B cell (primary cell): ENCODE data around the gene OXSR1. TPM values are rescaled to one million over a fixed set of nuclear protein-coding genes. Genes with fewer than 3 reads are reported as not detected.

Experiments used
- ATAC-seq: fragments of 200-7000 bp; cut with Tn5 transposase; one replicate; pipeline ENCODE4 v1.10.0; 2021; ENCODE audit warnings: low read depth, mild to moderate bottlenecking, moderate number of reproducible peaks, moderate library complexity
- CTCF ChIA-PET: fragments of 350-600 bp; sonication (Branson Sonifier 250); formaldehyde crosslinking; loops from one replicate; lab custom pipeline; 2021; ENCODE audit warnings: antibody characterized with exemption, inconsistent platforms; lab: Charles Lee
- POLR2A ChIA-PET: fragments of 350-600 bp; sonication (Branson Sonifier 250); formaldehyde crosslinking; loops from one replicate; lab custom pipeline; 2021; ENCODE audit warnings: antibody characterized with exemption; lab: Charles Lee
- DNase-seq: peaks from one replicate; pipeline ENCODE4 v3.0.0; 2013
- H2AFZ ChIP-seq: 2 replicates; pipeline ENCODE4 v1.6.1; 2012; ENCODE audit warnings: mild to moderate bottlenecking, low read depth, low read length; ENCODE audit not compliant: insufficient read depth, poor library complexity, severe bottlenecking
- H3K27ac ChIP-seq, 2 donors: 1 replicate in 1 of 2; 2 replicates in 1 of 2; pipeline ENCODE4 v1.5.1; 2012 to 2013; ENCODE audit warnings: low read length in 2 of 2, mild to moderate bottlenecking in 2 of 2, moderate library complexity in 1 of 2
- H3K27me3 ChIP-seq, 4 experiments: fragments of 200-600 bp in 1 of 4; sonication (generic) in 1 of 4; replicated peaks in 1 of 4; 1 replicate in 2 of 4; 2 replicates in 2 of 4; pipeline versions ENCODE4 v1.6.1 to v1.7.0; 2013 to 2016; ENCODE audit warnings: low read length in 3 of 4, mild to moderate bottlenecking in 2 of 4, mixed read lengths in 1 of 4, moderate library complexity in 1 of 4; ENCODE audit not compliant: insufficient read depth in 4 of 4, control insufficient read depth in 3 of 4; ENCODE audit errors: control extremely low read depth in 1 of 4
- H3K36me3 ChIP-seq, 2 experiments: replicated peaks in 1 of 2; 1 replicate in 1 of 2; 2 replicates in 1 of 2; pipeline versions ENCODE4 v1.6.1 to v1.7.1; 2013; ENCODE audit warnings: low read length in 1 of 2; ENCODE audit not compliant: insufficient read depth in 2 of 2, control insufficient read depth in 1 of 2; ENCODE audit errors: control extremely low read depth in 1 of 2, extremely low read depth in 1 of 2
- H3K4me1 ChIP-seq, 2 donors: fragments of 200-600 bp in 1 of 2; sonication (generic) in 1 of 2; 1 replicate in 1 of 2; 2 replicates in 1 of 2; pipeline versions ENCODE4 v1.5.1 to v1.6.1; 2013 to 2017; ENCODE audit warnings: low read length in 2 of 2; ENCODE audit not compliant: control insufficient read depth in 2 of 2, insufficient read depth in 2 of 2
- H3K4me2 ChIP-seq: replicated peaks from 2 replicates; pipeline ENCODE3; 2012; ENCODE audit warnings: mild to moderate bottlenecking, low read depth, low read length; ENCODE audit not compliant: poor library complexity, severe bottlenecking
- H3K4me3 ChIP-seq, 5 experiments: fragments of 200-600 bp in 1 of 5; sonication (generic) in 1 of 5; 1 replicate in 3 of 5; 2 replicates in 2 of 5; pipeline versions ENCODE4 v1.5.1 to v1.7.0; 2011 to 2016; ENCODE audit warnings: low read length in 4 of 5, mild to moderate bottlenecking in 4 of 5, low read depth in 2 of 5, control low read depth in 1 of 5, moderate library complexity in 1 of 5; ENCODE audit not compliant: insufficient read depth in 1 of 5; ENCODE audit errors: control extremely low read depth in 1 of 5, extremely low read depth in 1 of 5
- H3K79me2 ChIP-seq: fragments of 200-600 bp; sonication (generic); one replicate; pipeline ENCODE4 v1.6.0; 2016; ENCODE audit warnings: low read length; ENCODE audit not compliant: control insufficient read depth, insufficient read depth
- H3K9ac ChIP-seq: fragments of 200-600 bp; sonication (generic); 2 replicates; pipeline ENCODE4 v1.6.1; 2017; ENCODE audit warnings: mild to moderate bottlenecking, low read length, moderate library complexity
- H3K9me3 ChIP-seq, 3 donors: one replicate each; pipeline versions ENCODE4 v1.6.1 to v1.7.1; 2013; ENCODE audit warnings: low read length in 2 of 3; ENCODE audit not compliant: control insufficient read depth in 2 of 3, insufficient read depth in 1 of 3; ENCODE audit errors: control extremely low read depth in 1 of 3
- H4K20me1 ChIP-seq: 2 replicates; pipeline ENCODE4 v1.6.0; 2012; ENCODE audit warnings: mild to moderate bottlenecking, low read length; ENCODE audit not compliant: insufficient read depth, control insufficient read depth, poor library complexity, severe bottlenecking
- H3K27ac Mint-ChIP-seq: one replicate; pipeline ENCODE4 v1.8.0; 2021; ENCODE audit warnings: mixed read lengths
- H3K27me3 Mint-ChIP-seq: one replicate; pipeline ENCODE4 v1.8.0; 2021; ENCODE audit warnings: mixed read lengths
- H3K4me1 Mint-ChIP-seq: one replicate; pipeline ENCODE4 v1.8.0; 2021; ENCODE audit warnings: mixed read lengths
- H3K4me3 Mint-ChIP-seq: one replicate; pipeline ENCODE4 v1.8.0; 2021; ENCODE audit warnings: mixed read lengths
- H3K9me3 Mint-ChIP-seq: one replicate; pipeline ENCODE4 v1.8.0; 2022; ENCODE audit warnings: mixed read lengths; ENCODE audit not compliant: insufficient read depth
- EZH2 ChIP-seq: IDR thresholded peaks from 2 replicates; pipeline ENCODE4 v1.6.1; 2012; ENCODE audit warnings: borderline replicate concordance, low read depth, mild to moderate bottlenecking, moderate library complexity, low read length; ENCODE audit not compliant: insufficient read depth, poor library complexity, severe bottlenecking
- WGBS: methylation state at CpG from one replicate; pipeline ENCODE4 v1.1.5; 2013; ENCODE audit warnings: missing lambda C conversion rate; ENCODE audit not compliant: insufficient coverage; 5-methylcytosine and 5-hydroxymethylcytosine counted together
- intact Hi-C: fragments of 100-400 bp; cut with micrococcal nuclease; formaldehyde crosslinking; loops from one replicate; pipeline ENCODE4 v1.10.0; 2022
- polyA plus RNA-seq: library from polyadenylated mRNA; depleted of rRNA; stranded (reverse); fragments of >200 nt; gene quantifications from 2 replicates; pipeline ENCODE4 v1.2.3, GENCODE V29; 2012
- total RNA-seq, 2 donors: library from RNA; stranded (reverse); fragments of 120-200 nt in 1 of 2; gene quantifications; 1 replicate in 1 of 2; 2 replicates in 1 of 2; pipeline versions ENCODE4 v1.2.3 to v1.2.4, GENCODE V29; 2013 to 2022
- TF ChIP-seq, protein P1 (sequence below): fragments of 200-600 bp; IDR thresholded peaks from one replicate; pipeline ENCODE4 v1.8.0; 2022; ENCODE audit warnings: antibody characterized with exemption, mild to moderate bottlenecking

OXSR1 gene
- total and polyA plus RNA-seq, 2 donors (not counting 1 experiment from before 2014, with no cell fraction given) = 15.5 to 41.5 TPM

DNA sequence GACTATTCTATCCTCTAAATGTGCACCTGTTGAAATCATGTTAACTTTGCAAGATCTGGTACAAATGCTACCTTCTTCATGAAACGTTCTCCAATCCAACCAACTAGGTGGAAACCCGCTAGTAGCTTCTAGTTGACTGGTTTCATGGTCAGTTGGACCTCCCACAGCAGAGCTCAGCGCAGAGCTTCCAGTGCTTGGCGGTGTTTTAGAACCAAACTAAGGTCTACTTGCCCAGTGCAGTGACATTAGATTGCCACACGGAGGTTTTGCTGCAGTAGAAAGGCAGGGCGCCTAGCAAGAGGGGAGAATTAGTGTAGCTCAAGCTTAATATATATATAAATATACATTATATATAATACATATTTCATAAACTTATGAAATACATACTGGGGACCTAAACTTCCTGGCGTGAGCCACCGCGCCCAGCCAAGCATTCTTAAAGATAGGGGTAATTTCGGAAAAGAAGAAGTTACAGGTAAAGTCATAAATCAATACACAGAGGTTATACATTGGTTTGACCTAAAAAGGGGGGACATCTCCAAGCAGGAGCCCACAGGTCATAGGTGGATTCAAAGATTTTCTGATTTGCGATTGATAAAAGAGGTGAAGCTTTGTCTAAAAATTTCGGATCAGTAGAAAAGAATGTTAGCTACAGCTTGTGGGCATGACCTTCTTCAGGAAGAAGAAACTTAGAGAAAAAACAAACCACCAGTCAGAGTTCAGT lies 2.1 kb upstream of the OXSR1 start:
- ChIA-PET CTCF (interaction anchor here (0.8 to 4.3 kb wide), 4 partner anchors 9 to 189 kb away, joined by 3 to 41 read pairs (median 5); partner anchors contain the start of genes ACAA1, MYD88 and XYLB), POLR2A (interaction anchor here (4.9 kb wide), 1 partner anchor 25 kb away, joined by 75 read pairs; the partner anchor contains the start of genes ACAA1 and MYD88)
- intact Hi-C loops = loop anchor here (1.0 to 10.0 kb wide), 2 partner anchors 14 to 892 kb away; partner anchors contain the start of genes SCN11A and WDR48
- no peak for ATAC-seq
- Histone ChIP-seq H3K4me1 (peaks cover 23 to 28% of the 10 kb centered on the region in 2 donors), H3K4me3 (no peak overlapping the region), H3K36me3 (no peaks in the 10 kb centered on the region), H3K27ac (peak overlapping the region in 1 of 2 donors; percentile 98), H3K4me2 (no peak overlapping the region), H4K20me1 (peaks cover 13% of the 10 kb centered on the region), H2AFZ (no peak overlapping the region), H3K9ac (no peak overlapping the region), H3K27me3 (no peaks in the 10 kb centered on the region), H3K79me2 (peaks cover 29% of the 10 kb centered on the region), H3K9me3 (no peaks in the 10 kb centered on the region)
- peak; percentile 36 for DNase-seq
- peak overlapping the region; percentile 94 for H3K4me3 Mint-ChIP-seq
- TF ChIP-seq EZH2 = no peak
- TF ChIP-seq, protein P1, sequence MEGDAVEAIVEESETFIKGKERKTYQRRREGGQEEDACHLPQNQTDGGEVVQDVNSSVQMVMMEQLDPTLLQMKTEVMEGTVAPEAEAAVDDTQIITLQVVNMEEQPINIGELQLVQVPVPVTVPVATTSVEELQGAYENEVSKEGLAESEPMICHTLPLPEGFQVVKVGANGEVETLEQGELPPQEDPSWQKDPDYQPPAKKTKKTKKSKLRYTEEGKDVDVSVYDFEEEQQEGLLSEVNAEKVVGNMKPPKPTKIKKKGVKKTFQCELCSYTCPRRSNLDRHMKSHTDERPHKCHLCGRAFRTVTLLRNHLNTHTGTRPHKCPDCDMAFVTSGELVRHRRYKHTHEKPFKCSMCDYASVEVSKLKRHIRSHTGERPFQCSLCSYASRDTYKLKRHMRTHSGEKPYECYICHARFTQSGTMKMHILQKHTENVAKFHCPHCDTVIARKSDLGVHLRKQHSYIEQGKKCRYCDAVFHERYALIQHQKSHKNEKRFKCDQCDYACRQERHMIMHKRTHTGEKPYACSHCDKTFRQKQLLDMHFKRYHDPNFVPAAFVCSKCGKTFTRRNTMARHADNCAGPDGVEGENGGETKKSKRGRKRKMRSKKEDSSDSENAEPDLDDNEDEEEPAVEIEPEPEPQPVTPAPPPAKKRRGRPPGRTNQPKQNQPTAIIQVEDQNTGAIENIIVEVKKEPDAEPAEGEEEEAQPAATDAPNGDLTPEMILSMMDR = peak; percentile 29
- peaks cover 40% of the 10 kb centered on the region for H3K4me1 Mint-ChIP-seq
- WGBS = 88% methylated on average over 4 of the region's 12 CpGs
- no peaks in the 10 kb centered on the region for H3K9me3 Mint-ChIP-seq
- no peaks in the 10 kb centered on the region for H3K27me3 Mint-ChIP-seq
- H3K27ac Mint-ChIP-seq = peak overlapping the region; percentile 63
